Measurements from ENCODE around the gene PEAK1.
A peak's percentile ranks its signal among the peaks of the same experiment; 100 is the strongest.

PEAK1 gene

DNA sequence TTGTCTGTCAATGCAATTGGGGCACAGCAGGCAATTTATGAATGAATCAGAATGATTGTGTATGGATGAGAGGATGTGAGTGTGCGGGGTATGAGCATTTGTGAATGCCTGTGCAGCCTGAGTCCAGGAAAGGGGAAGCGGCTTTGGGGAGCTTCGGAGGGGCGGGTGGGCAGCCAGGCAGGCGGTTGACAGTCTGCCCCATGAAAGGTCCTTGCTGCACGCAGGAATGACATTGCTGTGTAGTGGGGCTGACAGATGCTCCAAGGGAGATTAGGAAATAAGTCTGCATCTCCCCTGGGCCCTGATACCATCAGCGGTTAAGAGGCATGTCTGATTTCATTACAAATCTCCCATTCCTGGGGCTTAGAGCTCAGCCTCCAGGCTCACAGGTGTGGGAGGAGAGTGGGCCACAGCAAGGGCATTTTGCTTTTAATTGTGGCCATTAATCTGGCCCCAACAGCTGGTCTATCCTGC is 322.6 kb downstream of the PEAK1 start:
- no peak for DNase-seq (ENCODE audit: low read depth in 2 of 2)

DNA sequence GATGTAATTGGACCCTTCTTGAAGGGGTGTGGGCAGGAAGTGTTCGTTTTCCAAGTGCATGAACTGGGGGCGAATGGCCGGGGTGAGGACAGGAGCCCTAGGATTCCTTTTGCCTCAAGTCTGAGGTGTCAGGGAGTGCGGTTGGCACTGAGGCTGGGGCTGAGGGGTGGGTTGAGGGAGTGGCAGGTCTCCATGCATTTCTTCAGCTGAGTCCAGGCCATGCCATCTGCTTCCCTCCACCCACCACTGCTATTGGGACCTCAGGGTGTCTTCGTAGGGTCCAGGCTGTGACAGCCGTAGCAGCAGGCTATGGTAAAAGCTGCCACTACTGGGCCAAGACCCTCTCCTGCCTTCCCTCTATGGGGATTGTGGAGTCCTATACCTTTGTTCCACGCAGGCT is 323.4 kb downstream of the PEAK1 start:
- DNase-seq (ENCODE audit: low read depth in 2 of 2) = no peak

GRCh38 chr15:77096138-77096537 is 323.8 kb downstream of the PEAK1 start:
- DNase-seq (ENCODE audit: low read depth in 2 of 2) = no peak

DNA sequence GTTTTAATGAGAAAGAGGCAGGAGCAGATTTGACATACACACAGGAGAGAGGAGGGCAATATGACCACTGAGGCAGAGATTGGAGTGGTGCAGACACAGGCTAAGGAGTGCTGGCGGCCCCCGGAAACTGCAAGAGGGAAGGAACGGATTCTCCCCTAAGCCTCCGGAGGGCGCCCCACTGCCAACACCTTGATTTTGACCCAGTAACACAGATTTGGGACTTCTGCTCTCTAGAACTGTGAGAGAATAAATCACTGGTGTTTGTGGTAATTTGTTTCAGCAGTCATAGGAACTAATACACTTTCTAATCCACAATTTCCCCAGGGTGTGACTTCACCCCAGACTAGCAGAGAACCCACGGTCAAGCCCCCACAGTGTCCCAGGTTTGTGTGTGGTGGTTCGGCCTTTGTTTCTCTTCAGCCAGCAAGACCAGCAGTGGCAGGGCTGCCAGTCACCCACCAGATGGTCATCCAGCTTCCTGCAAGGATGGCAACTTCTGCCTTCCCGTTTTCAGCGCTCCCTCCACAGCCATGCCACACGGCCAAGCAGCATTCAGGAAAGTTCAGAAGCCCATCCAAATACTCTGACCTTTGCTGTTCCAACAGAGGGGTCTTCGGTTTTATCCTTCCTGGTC is 325.4 kb downstream of the PEAK1 start:
- no peak for DNase-seq (ENCODE audit: low read depth in 2 of 2)

DNA sequence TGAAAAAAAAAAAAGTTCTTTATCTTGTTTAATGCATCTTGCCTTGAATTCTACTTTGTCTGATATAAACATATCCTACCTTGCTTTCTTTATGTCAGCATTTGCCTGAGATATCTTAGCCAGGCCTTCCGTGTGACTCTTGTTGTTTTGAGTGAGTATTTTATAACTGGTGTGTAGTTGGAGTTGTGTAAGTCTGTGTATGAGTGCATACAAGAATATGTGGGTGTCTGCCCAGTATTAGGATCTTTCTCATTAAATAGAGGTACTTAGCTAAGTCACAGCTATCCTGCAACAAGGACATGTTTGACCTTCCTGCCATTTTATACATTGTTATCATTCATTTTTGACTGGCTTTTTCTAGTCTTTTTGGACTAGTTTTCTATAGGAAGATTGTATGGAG is 326.5 kb downstream of the PEAK1 start:
- no peak for DNase-seq (ENCODE audit: low read depth in 2 of 2)

- no peak for DNase-seq (ENCODE audit: low read depth in 2 of 2)
These were observed 328.8 kb downstream of the PEAK1 start for GRCh38 chr15:77091097-77091496.

DNA sequence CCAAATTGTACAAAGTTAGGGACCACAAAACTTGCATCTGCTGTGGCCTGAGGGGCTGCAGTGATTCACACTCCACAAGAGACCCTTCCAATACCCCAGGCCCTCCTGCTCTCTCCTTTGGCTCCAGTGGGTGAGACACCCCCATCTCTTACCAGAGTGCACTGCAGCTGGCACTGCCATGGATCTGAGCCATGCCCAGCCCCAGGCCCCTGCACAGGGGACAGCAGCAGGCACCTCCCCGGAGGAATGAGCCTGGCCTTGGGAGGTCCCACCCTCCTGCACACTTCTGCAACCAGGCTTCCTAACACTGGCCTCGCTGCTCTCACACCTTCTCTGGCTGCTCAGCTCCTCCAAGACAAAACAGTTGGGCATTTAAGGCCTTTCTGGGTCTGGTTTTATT is 332.7 kb downstream of the PEAK1 start:
- no peak for DNase-seq (ENCODE audit: low read depth in 2 of 2)

DNA sequence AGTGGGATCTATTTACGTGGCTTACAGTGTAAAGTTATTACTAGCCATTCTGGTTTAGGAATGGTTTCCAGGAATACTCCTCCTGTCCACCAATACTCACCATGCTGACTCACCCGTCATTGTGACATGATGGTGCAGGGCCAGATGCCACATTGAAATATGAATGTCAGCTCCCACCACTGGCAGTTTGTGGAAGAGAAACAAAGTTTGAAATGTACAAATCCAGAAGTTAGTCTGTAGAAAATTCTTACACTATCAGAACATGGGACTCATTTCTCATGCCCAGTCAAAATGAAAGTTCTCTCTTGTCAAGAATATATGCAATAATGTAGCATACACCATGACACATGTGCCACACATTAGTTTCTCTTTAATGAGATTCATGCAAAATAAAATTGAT is 334.6 kb downstream of the PEAK1 start:
- no peak for DNase-seq (ENCODE audit: low read depth in 2 of 2)

GRCh38 chr15:77084436-77084835 is 335.5 kb downstream of the PEAK1 start:
- DNase-seq (ENCODE audit: low read depth in 2 of 2) = no peak

DNA sequence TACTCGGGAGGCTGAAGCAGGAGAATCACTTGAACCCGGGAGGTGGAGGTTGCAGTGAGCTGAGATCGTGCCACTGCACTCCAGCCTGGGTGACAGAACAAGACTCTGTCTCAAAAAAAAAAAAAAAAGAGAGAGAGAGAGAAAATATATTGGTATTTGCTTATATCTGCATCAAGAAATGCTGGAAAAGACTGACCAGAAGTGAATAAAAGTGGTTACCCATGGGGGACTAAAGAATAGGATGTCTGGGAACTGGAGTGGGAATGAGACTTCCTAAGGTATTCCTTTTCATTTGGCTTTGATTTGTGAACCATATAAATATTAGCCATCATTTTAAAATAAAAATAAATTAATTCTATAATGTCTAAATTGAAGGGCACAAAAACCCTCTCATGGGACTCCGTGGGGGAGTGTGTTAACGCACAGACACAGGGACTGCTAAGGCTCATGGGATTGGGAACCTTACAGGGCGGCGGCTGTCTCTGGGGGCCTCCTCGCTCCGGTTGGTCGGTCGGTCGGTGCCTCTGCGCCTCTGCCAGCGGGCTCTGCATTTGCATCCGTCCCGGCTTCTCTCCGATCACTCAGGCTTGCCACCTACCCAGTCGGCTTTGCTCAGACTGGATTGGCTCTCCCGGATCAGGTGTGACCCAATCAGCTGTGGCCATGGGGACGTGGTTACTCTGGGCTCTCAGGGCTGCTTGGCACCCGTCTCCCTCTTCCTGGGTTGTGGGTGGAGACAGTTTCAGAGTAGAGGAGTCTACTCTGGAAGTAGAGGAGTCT is 336.3 kb downstream of the PEAK1 start:
- peak; percentile 41 to 53 for DNase-seq (ENCODE audit: low read depth in 2 of 2)

DNA sequence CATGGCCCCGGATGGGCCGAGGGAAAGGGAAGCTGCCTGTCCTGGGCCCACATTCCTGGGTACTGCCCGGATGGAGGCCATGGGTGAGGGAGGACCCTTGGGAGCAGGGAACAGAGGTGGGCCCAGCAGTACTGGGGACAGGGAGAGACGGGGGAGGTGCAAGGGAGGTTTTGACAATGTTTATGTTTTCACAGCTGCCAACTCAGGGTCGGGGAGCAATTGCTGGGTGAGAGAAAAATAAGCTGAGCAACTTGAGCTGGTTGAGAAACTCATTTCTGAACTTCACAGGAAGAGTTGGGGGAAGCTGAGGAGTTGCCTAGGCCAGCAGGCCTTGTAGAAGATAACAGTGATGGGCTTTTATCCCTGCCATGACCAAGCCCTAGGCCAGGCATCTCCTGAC is 337.9 kb downstream of the PEAK1 start:
- no peak for DNase-seq (ENCODE audit: low read depth in 2 of 2)

GRCh38 chr15:77076323-77076915 is 343.5 kb downstream of the PEAK1 start:
- no peak for DNase-seq (ENCODE audit: low read depth in 2 of 2)

DNA sequence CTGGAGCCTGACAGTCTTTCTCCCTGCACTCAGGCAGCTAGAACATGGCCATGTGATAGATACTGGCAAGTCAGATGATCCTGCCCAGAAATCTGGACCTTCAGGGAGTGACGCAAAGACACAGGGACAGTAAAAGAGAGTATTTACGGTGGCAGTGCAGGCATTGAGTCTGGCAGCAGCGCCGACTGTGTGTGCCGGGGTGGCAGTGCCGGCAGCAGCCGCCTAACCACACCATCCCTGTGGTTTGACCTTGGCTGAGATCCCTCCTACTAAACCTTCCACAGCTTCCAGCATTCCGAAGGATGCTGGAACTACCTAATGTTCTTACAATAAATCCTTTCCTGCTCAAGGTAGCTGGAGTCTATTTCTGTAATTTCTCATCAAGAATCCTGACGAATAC is 344.4 kb downstream of the PEAK1 start:
- DNase-seq (ENCODE audit: low read depth in 2 of 2) = no peak

GRCh38 chr15:77074350-77074749 is 345.6 kb downstream of the PEAK1 start:
- no peak for DNase-seq (ENCODE audit: low read depth in 2 of 2)

- DNase-seq (ENCODE audit: low read depth in 2 of 2) = no peak
These were observed 348.3 kb downstream of the PEAK1 start for GRCh38 chr15:77071305-77072223.

- DNase-seq (ENCODE audit: low read depth in 2 of 2) = peak; percentile 84 to 91
These were observed 349.2 kb downstream of the PEAK1 start, which contains the start of gene TSPAN3 for GRCh38 chr15:77070495-77071304. Gene TSPAN3, minus strand, starts transcription at chr15:77071109. Its CDS starts 155 bp downstream, at chr15:77070954.

GRCh38 chr15:77070180-77070494 is 349.8 kb downstream of the PEAK1 start:
- DNase-seq (ENCODE audit: low read depth in 2 of 2) = no peak

DNA sequence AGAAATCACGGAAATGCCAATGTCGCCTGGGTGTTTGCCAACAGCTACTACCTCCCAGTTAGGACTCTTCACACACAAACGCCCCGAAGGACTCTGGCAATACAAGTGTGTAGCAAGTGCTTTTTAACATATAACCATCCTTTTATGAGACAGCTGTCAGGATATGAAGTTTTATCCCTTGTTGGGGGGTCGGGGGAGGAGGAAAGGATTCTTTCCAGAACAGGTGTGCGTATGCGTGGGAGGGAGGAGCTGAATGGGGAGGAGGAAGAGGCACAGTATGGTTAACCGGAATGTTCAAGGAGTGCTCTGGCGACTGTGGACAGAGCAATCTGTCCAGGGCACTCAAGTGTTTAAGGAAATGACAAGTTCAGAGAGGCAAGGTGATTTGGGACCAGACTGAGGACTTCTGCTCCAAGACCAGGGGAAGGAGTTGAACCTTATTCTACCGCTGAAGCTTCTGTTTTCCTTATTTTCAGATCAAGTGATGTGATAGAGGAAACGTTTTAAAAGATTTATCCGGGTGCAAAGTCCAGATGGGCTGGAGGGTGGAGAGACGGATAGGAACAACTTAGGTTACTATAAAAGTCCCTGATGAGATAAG is 350.3 kb downstream of the PEAK1 start:
- DNase-seq (ENCODE audit: low read depth in 2 of 2) = no peak

DNA sequence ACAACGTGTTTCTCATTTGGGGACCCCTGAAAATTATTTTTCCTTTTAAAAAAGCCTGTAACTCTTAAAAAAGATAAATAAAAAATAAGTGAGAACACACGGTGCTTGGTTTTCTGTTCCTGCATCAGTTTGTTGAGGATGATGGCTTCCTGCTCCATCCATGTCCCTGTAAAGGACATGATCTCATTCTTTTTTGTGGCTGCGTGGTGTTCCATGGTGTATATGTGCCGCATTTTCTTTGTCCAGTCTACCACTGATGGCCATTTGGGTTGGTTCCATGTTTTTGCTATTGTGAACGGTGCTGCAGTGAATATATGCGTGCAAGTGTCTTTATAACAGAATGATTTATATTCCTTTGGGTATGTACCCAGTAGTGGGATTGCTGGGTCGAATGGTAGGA is 351.3 kb downstream of the PEAK1 start:
- DNase-seq (ENCODE audit: low read depth in 2 of 2) = no peak

DNA sequence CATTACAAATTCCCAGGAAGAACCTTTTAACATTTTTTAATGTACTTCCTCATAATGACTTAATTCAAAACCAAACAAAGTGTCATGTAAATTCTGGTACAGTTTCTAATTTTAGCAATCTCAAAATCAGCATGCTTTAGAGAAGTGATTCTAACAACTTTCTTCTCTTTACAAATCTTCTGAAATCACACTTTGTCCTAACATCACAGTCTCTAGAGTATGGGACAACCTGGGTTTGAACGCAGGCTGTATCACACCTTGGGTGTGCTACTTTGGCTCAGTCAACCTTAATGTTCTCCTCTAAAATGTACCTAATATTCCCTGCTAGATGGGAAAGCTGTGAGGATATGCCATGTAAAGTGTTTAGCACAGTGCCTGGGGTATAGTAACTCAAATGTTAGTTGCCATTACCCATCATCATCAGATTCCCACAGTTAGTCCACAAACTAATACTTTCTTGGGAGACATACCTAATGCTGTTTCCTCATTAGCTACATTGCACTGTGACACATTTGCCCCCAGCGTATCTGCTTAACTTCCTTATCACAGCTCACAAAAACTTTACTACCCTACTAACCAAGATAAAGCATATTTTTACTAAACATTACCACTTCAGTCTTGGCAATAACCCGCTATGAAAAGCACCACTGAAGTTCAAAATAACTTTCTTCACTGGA is 352.1 kb downstream of the PEAK1 start:
- no peak for DNase-seq (ENCODE audit: low read depth in 2 of 2)
